PC-3 (cell line): Measurements from ENCODE around the gene UBE2E2.

ENCODE experiments used
- EZH2 ChIP-seq: fragments of 300-600 bp; sonication (generic); IDR thresholded peaks from one replicate; pipeline ENCODE4 v1.6.1; 2017; ENCODE audit warnings: antibody characterized with exemption, mild to moderate bottlenecking, low read length; ENCODE audit not compliant: unreplicated experiment
- EZH2phosphoT487 ChIP-seq: fragments of 300-600 bp; sonication (generic); IDR thresholded peaks from 2 replicates; pipeline ENCODE4 v1.6.1; 2018; ENCODE audit warnings: mild to moderate bottlenecking, antibody characterized with exemption, low read length, borderline replicate concordance
- TF ChIP-seq, protein P1 (sequence below): fragments of 300-600 bp; sonication (generic); conservative IDR thresholded peaks from 2 replicates; pipeline ENCODE4 v1.5.1; 2017; ENCODE audit warnings: antibody characterized with exemption, low read depth, mild to moderate bottlenecking, low read length

DNA sequence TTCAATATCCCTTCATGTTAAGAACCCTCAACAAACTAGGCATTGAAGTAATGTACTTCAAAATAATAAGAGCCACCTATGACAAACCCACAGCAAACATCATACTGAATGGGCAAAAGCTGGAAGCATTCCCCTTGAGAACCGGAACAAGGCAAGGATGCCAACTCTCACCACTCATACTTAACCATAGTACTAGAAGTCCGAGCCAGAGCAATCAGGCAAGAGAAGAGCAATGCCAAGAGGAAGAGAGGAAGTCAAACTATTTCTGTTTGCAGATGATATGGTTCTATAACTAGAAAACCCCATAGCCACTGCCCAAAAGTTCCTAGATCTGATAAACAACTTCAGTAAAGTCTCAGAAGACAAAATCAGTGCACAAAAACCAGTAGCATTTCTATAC is 161.9 kb downstream of the UBE2E2 start:
- TF ChIP-seq, protein P1, sequence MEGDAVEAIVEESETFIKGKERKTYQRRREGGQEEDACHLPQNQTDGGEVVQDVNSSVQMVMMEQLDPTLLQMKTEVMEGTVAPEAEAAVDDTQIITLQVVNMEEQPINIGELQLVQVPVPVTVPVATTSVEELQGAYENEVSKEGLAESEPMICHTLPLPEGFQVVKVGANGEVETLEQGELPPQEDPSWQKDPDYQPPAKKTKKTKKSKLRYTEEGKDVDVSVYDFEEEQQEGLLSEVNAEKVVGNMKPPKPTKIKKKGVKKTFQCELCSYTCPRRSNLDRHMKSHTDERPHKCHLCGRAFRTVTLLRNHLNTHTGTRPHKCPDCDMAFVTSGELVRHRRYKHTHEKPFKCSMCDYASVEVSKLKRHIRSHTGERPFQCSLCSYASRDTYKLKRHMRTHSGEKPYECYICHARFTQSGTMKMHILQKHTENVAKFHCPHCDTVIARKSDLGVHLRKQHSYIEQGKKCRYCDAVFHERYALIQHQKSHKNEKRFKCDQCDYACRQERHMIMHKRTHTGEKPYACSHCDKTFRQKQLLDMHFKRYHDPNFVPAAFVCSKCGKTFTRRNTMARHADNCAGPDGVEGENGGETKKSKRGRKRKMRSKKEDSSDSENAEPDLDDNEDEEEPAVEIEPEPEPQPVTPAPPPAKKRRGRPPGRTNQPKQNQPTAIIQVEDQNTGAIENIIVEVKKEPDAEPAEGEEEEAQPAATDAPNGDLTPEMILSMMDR, result no peak
- TF ChIP-seq EZH2 (no peak), EZH2phosphoT487 (no peak)
